GM18511 (cell line): Measurements from ENCODE around the gene CAP2.

ENCODE experiments used
- ATAC-seq: cut with Tn5 transposase; IDR thresholded peaks from one replicate; pipeline ENCODE4 v1.9.1; 2021; ENCODE audit warnings: mild to moderate bottlenecking, moderate library complexity; ENCODE audit not compliant: unreplicated experiment

The CAP2 gene

GRCh38 chr6:17392978-17393891, at the start of gene CAP2:
CAP2 (plus strand) TSS chr6:17393595; CDS start chr6:17421556, 27,961 bp downstream.
- ATAC-seq: no peak

- ATAC-seq: no peak
Observed at GRCh38 chr6:17347012-17347411, 46.4 kb upstream of the CAP2 start.

- no peak for ATAC-seq
Observed at GRCh38 chr6:17349427-17349826, 44.0 kb upstream of the CAP2 start.

GRCh38 chr6:17352302-17352701, 41.1 kb upstream of the CAP2 start:
- no peak for ATAC-seq

GRCh38 chr6:17353440-17354175, 39.8 kb upstream of the CAP2 start:
- no peak for ATAC-seq

GRCh38 chr6:17354700-17355403, 38.5 kb upstream of the CAP2 start:
- ATAC-seq: no peak

GRCh38 chr6:17355404-17355774, 38.0 kb upstream of the CAP2 start:
- no peak for ATAC-seq

GRCh38 chr6:17358515-17358914, 34.9 kb upstream of the CAP2 start:
- no peak for ATAC-seq

GRCh38 chr6:17360564-17360963, 32.8 kb upstream of the CAP2 start:
- ATAC-seq: no peak

GRCh38 chr6:17361013-17361412, 32.4 kb upstream of the CAP2 start:
- no peak for ATAC-seq

GRCh38 chr6:17365961-17366360, 27.4 kb upstream of the CAP2 start:
- ATAC-seq: no peak

- ATAC-seq: no peak
Observed at GRCh38 chr6:17367868-17368267, 25.5 kb upstream of the CAP2 start.

- ATAC-seq: no peak
Observed at GRCh38 chr6:17381424-17382147, 11.8 kb upstream of the CAP2 start.

GRCh38 chr6:17385660-17386059, 7.7 kb upstream of the CAP2 start:
- ATAC-seq: no peak

- no peak for ATAC-seq
Observed at GRCh38 chr6:17388365-17388764, 5.0 kb upstream of the CAP2 start.

- ATAC-seq: no peak
Observed at GRCh38 chr6:17389274-17389847, 4.0 kb upstream of the CAP2 start.

GRCh38 chr6:17390276-17390675, 3.1 kb upstream of the CAP2 start:
- no peak for ATAC-seq

GRCh38 chr6:17391976-17392375, 1.4 kb upstream of the CAP2 start:
- ATAC-seq: no peak

- no peak for ATAC-seq
Observed at GRCh38 chr6:17393892-17394631, 667 bp downstream of the CAP2 start.

- no peak for ATAC-seq
Observed at GRCh38 chr6:17395112-17395511, 1.7 kb downstream of the CAP2 start.
